ENCODE data around the gene ZNF683. TPM values are rescaled to one million over a fixed set of nuclear protein-coding genes. Genes with fewer than 3 reads are reported as not detected.

ZNF683 gene
- total and polyA plus RNA-seq, 9 of the 15 experiments (the other 6 are each of a cell fraction or from before 2014, with no cell fraction given), result not detected

GRCh38 chr1:26378879-26379251 is 6.3 kb upstream of the ZNF683 start (continued):
- TF ChIP-seq ZNF449 (CRISPR knock-in tag; IDR thresholded peaks at IDR 0.05), result no peak
- no peak for TF ChIP-seq CHCHD3 (CRISPR knock-in tag; IDR thresholded peaks at IDR 0.05)
- no peak for TF ChIP-seq ZNF586 (CRISPR knock-in tag; conservative IDR thresholded peaks at IDR 0.05)
- no peak for TF ChIP-seq USF2 (CRISPR knock-in tag; IDR thresholded peaks at IDR 0.05)
- no peak for TF ChIP-seq HDAC3 (IDR thresholded peaks at IDR 0.05; ENCODE audit: borderline replicate concordance, partially characterized antibody)
- TF ChIP-seq MTA2 (IDR thresholded peaks at IDR 0.05; ENCODE audit: low read depth), result no peak
- no peak for TF ChIP-seq ZNF589 (CRISPR knock-in tag; IDR thresholded peaks at IDR 0.05; ENCODE audit: low read depth)
- no peak for TF ChIP-seq ZNF644 (tag; IDR thresholded peaks at IDR 0.05; ENCODE audit: low read depth)
- no peak for TF ChIP-seq CEBPZ (IDR thresholded peaks at IDR 0.05; ENCODE audit: borderline replicate concordance, low read depth, low read length)
- no peak for TF ChIP-seq KAT2B (IDR thresholded peaks at IDR 0.05; ENCODE audit: low read depth, low read length)
- no peak for TF ChIP-seq MCM7 (IDR thresholded peaks at IDR 0.05)
- TF ChIP-seq EP400 (IDR thresholded peaks at IDR 0.05), result no peak
- peak; percentile 50; the same call in 1 of the 2 replicates for TF ChIP-seq ZNF197 (CRISPR knock-in tag; IDR thresholded peaks at IDR 0.05; ENCODE audit: low read depth)
- TF ChIP-seq BRD9 (IDR thresholded peaks at IDR 0.05; ENCODE audit: low read depth, partially characterized antibody), result no peak
- TF ChIP-seq ZNF592 (IDR thresholded peaks at IDR 0.05), result no peak
- TF ChIP-seq MLX (CRISPR knock-in tag; conservative IDR thresholded peaks at IDR 0.05), result no peak
- no peak for TF ChIP-seq BRF2 (IDR thresholded peaks at IDR 0.05; ENCODE audit: borderline replicate concordance, insufficient read depth, insufficient read length)
